Natural killer cell treated with Interleukin-12 subunit alpha and Interleukin-12 subunit beta and Interleukin-15 and Interleukin-18, amount 100 ng/mL, for 72 hours (primary cell): ENCODE data around the gene CYTH3. TPM values are rescaled to one million over a fixed set of nuclear protein-coding genes. Genes with fewer than 3 reads are reported as not detected.

Experiments
- ATAC-seq, 2 donors: fragments of 150-1000 bp; cut with Tn5 transposase in 1 of 2; sonication (Bioruptor Pico), chemical (Tn5 transposase) in 1 of 2; 2 replicates each; pipeline ENCODE4 v1.10.0; 2021
- DNase-seq: peaks from one replicate; pipeline ENCODE4 v3.0.0; 2022; ENCODE audit warnings: low spot score
- H3K27ac Mint-ChIP-seq, 2 donors: 1 replicate in 1 of 2; 2 replicates in 1 of 2; pipeline ENCODE4 v1.8.0; 2022; ENCODE audit warnings: mixed read lengths in 2 of 2, mild to moderate bottlenecking in 1 of 2, moderate library complexity in 1 of 2
- H3K27me3 Mint-ChIP-seq, 2 donors: 1 replicate in 1 of 2; 2 replicates in 1 of 2; pipeline ENCODE4 v1.8.0; 2022; ENCODE audit warnings: mixed read lengths in 2 of 2
- H3K36me3 Mint-ChIP-seq: one replicate; pipeline ENCODE4 v1.8.0; 2022; ENCODE audit warnings: mixed read lengths
- H3K4me1 Mint-ChIP-seq, 2 donors: 1 replicate in 1 of 2; 2 replicates in 1 of 2; pipeline ENCODE4 v1.8.0; 2022; ENCODE audit warnings: low read depth in 2 of 2, mixed read lengths in 2 of 2, mild to moderate bottlenecking in 1 of 2
- H3K4me3 Mint-ChIP-seq: one replicate; pipeline ENCODE4 v1.8.0; 2022; ENCODE audit warnings: mixed read lengths
- H3K9me3 Mint-ChIP-seq: 2 replicates; pipeline ENCODE4 v1.8.0; 2022; ENCODE audit warnings: mixed read lengths
- total RNA-seq, 2 donors: library from RNA; stranded (reverse); gene quantifications; one replicate each; pipeline ENCODE4 v1.2.3, GENCODE V29; 2022

Gene CYTH3
- total RNA-seq, 2 donors from 2014 or later = 0.64 to 5.4 TPM

DNA sequence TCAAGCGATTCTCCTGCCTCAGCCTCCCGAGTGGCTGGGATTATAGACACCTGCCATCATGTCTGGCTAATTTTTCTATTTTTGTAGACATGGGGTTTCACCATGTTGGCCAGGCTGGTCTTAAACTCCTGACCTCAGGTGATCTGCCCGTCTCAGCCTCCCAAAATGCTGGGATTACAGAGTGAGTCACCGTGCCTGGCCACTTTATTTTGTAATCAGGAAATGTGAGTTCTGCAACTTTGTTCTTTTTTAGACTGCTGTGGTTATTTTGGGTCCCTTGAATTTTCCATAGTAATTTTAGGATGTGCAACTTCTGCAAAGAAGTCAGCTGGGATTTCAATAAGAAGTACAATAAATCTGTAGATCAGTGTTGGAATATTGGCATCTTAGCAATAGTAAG, 96.8 kb downstream of the CYTH3 start:
- Mint-ChIP-seq H3K4me3 (no peak overlapping the region), H3K36me3 (no peaks in the 10 kb centered on the region), H3K27me3 (no peaks in the 10 kb centered on the region), H3K9me3 (no peaks in the 10 kb centered on the region), H3K4me1 (peaks cover 0 to 6% of the 10 kb centered on the region in 2 donors), H3K27ac (no peak overlapping the region)
- DNase-seq (no peak), ATAC-seq (no peak)

DNA sequence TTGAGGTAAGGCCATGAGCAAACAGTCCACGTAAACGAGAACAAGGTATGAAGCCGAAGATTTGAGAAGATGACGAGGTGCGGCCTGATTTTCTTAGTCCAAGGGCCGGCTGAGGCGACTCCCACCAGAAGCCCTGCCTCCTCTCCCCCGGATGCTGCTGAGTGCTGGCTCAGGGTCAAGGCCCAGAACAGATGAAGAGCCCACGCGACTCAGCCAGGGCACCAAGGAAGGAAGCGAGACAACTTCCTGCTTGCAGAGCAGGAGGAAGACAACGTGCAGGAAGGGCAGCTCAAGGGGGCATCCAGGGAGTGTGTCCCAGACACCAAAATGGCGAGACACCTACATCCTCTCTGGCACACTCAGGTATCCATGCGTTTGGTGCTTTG, 99.5 kb downstream of the CYTH3 start:
- no peaks in the 10 kb centered on the region for H3K27me3 Mint-ChIP-seq

DNA sequence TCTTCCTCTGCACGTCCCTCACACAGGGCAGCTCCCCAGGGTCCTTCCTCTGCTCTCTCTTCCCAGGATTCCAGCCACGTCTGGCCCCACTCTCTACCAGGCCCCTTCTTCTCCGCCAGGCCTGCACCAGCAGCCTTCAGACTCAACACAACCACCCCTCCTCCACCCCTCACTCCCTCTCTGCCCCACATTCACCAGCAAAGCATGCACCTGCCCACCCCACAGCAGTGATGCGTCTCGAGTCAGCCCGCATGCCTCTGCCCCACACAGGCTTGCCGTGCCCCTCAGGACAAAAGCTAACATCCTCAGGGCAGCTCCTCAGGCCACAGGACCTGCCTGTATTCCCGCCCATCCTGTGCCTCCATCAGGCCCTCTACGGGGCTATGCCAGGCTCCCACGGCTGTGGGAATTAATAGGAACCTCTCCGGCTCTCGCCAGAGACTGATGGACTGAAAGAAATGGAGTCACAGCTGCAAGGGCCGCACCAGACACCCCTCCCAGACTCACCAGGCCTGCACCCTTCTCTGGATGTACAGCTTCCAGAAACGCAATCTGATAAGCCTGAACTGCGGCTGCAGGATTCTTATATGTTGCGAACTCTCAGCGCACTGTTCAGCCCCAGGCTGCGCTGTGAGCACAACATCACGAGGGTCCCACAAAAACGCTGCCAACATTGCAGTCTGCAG, 100.1 kb downstream of the CYTH3 start:
- ATAC-seq (peak in 1 of 2 donors; percentile 10), DNase-seq (no peak)
- no peak overlapping the region for H3K4me3 Mint-ChIP-seq
- H3K4me1 Mint-ChIP-seq = peaks cover 0 to 5% of the 10 kb centered on the region in 2 donors
- no peaks in the 10 kb centered on the region for H3K9me3 Mint-ChIP-seq
- no peaks in the 10 kb centered on the region for H3K27me3 Mint-ChIP-seq
- H3K27ac Mint-ChIP-seq = no peak overlapping the region
- H3K36me3 Mint-ChIP-seq = no peaks in the 10 kb centered on the region

More for the DNA sequence above, 99.5 kb downstream of the CYTH3 start:
- no peak for DNase-seq
- H3K9me3 Mint-ChIP-seq = no peaks in the 10 kb centered on the region
- H3K4me1 Mint-ChIP-seq = peaks cover 0 to 5% of the 10 kb centered on the region in 2 donors
- H3K4me3 Mint-ChIP-seq = no peak overlapping the region
- ATAC-seq = no peak
- H3K27ac Mint-ChIP-seq = no peak overlapping the region
- H3K36me3 Mint-ChIP-seq = no peaks in the 10 kb centered on the region

DNA sequence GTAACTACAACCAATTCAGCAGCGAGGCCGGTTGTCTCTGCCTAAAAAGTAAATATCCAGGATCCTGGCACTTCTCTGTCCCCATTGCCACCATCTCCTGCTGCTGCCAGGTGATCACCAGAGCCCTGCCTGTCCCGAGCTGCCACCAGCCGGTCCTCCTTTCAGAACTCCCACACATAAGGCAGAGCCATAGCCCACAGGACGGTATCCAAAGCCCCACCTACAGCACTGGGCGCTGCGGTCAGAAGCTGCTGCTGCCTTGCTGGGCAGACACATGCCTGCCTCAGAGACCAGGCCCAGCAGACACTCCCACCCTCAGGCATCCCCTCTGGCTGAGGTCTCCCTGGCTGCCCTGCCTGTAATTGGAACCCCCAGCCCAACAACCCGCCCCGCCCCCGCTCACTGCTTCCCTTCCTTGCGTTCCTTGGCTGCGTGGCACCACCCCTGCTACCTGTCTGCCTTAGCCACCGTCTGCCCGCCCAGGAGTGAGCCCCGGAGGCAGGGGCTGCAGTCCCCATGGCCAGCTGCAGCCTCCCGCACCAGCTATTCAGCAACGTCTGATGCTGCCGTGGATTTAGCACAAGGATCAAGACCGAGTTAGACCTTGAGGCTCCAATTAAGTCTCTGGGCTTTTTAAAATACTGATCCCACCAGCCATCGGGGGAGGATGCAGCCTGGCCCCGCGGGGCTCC, 100.7 kb downstream of the CYTH3 start:
- Mint-ChIP-seq H3K4me1 (peaks cover 0 to 5% of the 10 kb centered on the region in 2 donors), H3K27me3 (no peaks in the 10 kb centered on the region), H3K9me3 (no peaks in the 10 kb centered on the region), H3K27ac (no peak overlapping the region), H3K36me3 (no peaks in the 10 kb centered on the region), H3K4me3 (no peak overlapping the region)
- DNase-seq = no peak
- no peak for ATAC-seq

DNA sequence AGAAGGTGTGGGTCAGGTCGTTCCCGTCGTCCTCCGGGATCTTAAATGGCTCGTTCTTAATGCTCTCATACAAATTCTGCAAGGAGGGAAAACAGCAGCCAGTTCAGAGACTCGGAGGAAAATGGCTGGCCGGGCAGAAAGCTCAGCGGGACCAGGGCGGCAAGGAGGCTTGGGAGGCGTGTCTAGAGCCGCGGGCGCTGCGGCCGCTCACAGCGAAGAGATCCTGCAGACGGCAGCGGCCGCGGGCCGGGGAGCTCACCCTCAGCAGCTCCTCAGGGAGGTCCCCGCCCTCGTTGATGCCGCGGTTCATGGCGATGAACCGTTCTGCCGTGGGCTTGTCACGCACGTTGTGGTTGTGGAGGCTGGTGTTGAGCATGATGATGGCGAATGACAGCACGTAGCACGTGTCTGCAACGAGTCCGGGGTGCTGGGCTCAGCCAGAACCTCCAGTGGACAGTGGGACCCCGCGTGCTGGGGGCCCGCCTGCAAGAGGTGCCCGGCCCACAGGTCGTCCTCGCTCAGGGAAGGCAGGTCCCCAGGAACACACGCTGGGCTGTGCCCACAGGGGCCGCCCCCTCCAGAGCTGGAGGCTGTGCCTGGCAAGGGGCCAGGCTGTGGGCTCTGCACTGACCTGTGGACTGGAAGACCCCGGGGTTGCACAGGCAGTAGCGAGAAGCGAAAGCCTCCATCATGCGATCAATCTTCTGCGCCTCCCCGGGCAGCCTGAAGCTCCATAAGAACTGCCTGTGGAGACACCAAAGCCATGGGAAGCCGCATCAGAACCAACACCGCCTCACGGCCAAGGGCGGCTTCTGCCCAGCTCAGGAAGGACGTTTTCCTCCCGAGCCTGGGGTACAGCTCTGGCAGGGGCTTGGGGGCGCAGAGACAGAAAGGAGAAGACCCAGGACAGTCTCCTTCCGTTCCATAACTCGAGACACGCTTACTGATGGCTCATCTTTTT, 101.6 kb downstream of the CYTH3 start:
- DNase-seq (no peak), ATAC-seq (no peak)
- no peaks in the 10 kb centered on the region for H3K27me3 Mint-ChIP-seq
- peaks cover 0 to 5% of the 10 kb centered on the region in 2 donors for H3K4me1 Mint-ChIP-seq
- no peak overlapping the region for H3K4me3 Mint-ChIP-seq
- no peak overlapping the region for H3K27ac Mint-ChIP-seq
- no peaks in the 10 kb centered on the region for H3K9me3 Mint-ChIP-seq
- H3K36me3 Mint-ChIP-seq = no peaks in the 10 kb centered on the region

DNA sequence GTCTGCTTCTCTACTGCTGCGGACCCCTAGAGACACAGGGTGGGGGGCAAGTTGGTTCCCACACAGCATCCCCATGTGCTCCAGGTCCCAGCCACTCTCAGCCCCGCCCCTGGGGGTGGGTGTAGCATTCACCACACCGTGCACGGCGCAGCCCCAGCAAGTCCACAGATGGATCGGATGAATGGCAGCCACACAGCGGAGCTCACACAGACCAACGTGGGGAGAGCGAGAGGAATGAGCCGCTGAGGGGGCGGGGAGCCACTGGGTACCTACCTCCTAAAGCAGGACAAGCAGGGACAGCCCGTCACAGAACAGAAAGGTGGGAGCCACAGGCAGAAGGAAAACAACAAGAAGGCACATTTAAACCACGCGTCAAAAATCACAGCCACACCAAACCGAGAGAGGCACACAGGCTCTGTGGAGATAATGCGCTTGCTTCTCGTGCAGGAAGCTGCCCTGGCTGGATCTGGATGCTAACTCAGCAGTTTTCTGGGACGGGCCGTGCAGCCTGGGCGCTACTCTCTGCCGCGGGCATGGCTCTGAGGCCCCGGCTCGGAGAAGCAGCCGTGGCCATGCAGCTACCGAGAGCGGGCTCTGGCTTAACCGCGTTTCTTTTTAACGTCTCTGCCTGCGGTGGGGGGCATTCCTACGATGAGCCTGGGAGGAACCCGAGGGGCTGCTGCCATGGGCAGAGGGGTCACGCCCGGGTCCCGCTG, 102.5 kb downstream of the CYTH3 start:
- Mint-ChIP-seq H3K27me3 (no peaks in the 10 kb centered on the region), H3K27ac (no peak overlapping the region), H3K9me3 (no peaks in the 10 kb centered on the region), H3K4me3 (no peak overlapping the region), H3K4me1 (peaks cover 0 to 5% of the 10 kb centered on the region in 2 donors), H3K36me3 (no peaks in the 10 kb centered on the region)
- ATAC-seq (no peak), DNase-seq (no peak)

DNA sequence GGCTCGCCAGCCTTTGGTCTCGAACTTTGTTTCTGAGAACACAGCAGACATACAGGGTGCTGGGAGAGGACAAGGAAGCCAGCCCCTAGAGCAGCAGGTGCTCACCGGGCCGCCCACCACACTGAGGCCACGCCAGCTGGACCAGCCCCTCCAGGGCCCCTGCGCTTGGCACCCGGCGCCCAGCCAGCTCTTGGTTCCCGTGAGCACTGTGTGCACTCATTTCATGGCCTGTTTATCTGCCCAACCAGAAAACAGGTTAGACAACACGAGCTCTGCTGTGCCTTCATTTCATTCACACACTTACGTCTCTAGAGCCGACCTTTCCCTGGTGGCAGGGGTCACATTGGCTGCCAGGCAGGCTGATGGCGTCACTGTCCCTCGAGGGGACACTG, 104.0 kb downstream of the CYTH3 start:
- H3K36me3 Mint-ChIP-seq = no peaks in the 10 kb centered on the region

DNA sequence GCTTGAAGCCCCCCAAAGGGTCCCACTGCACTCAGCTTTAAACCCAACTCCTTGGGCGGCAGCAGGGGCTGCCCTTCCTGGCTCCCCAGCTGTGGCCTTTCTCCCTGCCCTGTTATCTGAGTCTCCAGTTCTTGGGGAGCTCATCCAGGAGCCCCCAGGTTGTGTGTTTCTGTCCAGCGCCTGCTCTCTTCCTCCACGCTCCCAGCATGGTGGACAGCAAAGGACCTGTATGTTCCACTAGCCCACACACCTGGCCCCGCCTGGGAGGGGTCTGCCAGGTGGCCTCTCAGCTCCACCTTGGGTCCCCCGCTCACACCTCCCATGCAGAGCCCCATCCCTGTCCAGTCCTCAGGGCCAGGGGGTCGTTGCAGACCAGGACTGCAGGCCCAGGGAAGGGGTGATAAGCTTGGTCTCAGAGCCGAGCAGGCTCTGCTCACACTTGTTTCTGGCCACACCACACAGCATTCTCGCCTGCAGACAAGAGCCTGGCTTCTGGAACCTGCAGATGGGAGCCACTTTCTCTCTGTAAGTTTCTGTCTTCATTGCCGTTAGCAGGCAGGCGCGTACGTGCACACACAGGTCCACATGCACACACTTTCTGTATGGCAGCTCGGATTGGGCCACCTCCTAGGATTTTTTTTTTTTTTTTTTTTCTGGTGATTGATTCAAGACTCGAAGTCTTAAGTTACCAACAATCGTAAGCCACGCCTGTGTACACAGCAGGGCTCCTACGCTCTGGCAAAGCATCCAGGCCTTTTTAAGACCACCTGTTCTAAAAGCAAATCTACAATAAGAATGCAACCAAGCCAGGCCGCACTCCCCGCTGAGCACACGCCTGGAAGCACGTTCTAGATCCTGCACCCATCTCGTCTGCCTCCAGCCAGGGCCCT, 104.6 kb downstream of the CYTH3 start:
- DNase-seq (no peak), ATAC-seq (no peak)
- Mint-ChIP-seq H3K27me3 (no peaks in the 10 kb centered on the region), H3K27ac (no peak overlapping the region), H3K9me3 (no peaks in the 10 kb centered on the region), H3K36me3 (no peaks in the 10 kb centered on the region), H3K4me3 (no peak overlapping the region), H3K4me1 (peaks cover 0 to 5% of the 10 kb centered on the region in 2 donors)

More for the DNA sequence above, 104.0 kb downstream of the CYTH3 start:
- Mint-ChIP-seq H3K9me3 (no peaks in the 10 kb centered on the region), H3K27me3 (no peaks in the 10 kb centered on the region), H3K27ac (no peak overlapping the region), H3K4me3 (no peak overlapping the region), H3K4me1 (peaks cover 0 to 5% of the 10 kb centered on the region in 2 donors)
- DNase-seq (no peak), ATAC-seq (no peak)

DNA sequence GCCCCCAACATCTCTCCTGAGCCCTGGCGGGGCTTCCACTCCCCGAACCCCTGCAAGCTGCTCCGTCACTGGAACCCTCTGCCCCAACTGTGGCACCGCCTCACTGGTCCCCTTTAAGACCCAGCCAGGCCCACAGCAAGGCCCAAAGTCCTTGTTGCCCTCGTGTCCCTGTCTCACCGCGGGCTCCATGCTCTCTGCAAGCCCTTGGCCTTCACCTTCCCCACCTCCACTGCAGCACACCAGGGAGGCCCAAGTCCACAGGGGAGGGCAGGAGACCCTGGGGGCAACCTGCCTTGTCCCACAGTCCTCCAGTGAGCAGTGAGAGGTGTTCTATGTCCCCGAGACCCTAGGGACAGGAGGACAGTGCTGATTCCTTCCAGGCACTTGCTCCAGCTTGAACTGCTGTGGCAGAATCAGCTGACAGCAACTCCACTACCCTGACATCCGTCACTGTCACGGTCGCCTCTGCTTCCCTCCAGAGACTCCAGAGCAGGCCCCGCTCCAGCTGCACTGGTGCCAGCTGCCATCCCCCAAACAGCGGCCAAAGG, 105.3 kb downstream of the CYTH3 start:
- no peak for ATAC-seq
- DNase-seq = no peak
- Mint-ChIP-seq H3K9me3 (no peaks in the 10 kb centered on the region), H3K36me3 (no peaks in the 10 kb centered on the region), H3K27me3 (no peaks in the 10 kb centered on the region), H3K4me3 (no peak overlapping the region), H3K27ac (no peak overlapping the region), H3K4me1 (peaks cover 0 to 5% of the 10 kb centered on the region in 2 donors)

DNA sequence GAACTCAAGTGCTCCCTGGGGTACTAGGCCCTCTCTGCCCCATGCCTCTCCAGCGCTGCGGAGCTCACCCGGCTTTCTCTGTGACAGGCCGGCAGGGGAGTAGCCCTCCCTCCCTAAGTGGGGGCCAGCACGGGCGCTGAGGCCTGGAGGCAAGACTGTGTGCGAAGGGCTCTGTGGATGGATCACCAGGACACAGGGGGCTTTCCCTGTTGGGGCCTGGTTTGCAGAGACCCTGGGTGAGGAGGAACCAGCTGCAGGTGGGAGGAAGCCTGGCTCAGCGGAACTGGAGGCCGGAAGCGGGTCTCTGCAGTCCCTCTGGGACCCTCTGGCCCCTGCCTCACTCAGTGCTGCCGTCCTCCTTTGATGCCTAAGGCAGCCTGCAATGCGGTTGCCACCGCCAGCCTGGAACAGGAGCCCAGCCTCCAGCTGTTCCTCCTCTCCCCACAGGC, 106.0 kb downstream of the CYTH3 start:
- no peaks in the 10 kb centered on the region for H3K27me3 Mint-ChIP-seq
- no peaks in the 10 kb centered on the region for H3K36me3 Mint-ChIP-seq
- DNase-seq (no peak), ATAC-seq (peak in 1 of 2 donors; percentile 3)
- H3K4me1 Mint-ChIP-seq = peaks cover 0 to 8% of the 10 kb centered on the region in 2 donors
- no peak overlapping the region for H3K27ac Mint-ChIP-seq
- H3K9me3 Mint-ChIP-seq = no peaks in the 10 kb centered on the region
- no peak overlapping the region for H3K4me3 Mint-ChIP-seq

DNA sequence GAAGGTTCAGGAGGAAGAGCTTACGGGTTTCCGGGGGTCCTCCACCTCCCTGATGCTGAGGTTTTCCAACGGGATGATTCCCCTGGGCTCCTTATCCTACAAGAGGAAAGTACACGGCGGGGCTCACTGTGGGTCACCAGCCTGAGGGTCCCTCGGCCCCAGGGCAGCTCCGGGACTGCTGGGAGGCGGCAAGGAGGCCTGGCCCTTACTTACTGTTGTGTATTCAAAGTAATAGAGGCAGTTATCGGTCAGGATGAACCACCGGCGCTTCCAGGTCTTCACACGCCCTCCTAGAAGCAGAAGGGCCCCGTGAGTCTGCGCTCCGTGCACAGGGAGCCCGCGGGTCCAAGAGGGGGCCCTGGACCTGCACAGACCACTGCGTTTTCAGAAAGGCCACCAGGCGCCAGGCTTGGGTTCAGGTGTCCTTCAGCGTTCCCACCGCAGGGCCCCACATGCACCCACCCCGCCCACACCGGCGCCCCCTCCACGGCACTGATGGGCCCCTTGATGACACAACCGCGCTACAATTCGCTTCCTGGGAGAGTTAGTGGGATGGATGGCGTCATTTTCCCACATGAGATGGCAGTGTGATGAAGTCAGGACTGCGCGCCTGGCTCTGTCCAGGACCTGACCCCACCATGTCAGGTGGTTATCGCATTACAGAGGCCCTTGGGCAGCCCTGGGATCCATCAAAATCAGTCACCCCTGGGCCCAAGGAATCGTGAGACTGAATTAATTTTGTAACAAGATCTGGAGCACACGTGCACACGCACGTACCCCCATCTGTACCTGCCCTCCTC, 106.7 kb downstream of the CYTH3 start:
- Mint-ChIP-seq H3K4me3 (no peak overlapping the region), H3K27me3 (no peaks in the 10 kb centered on the region), H3K36me3 (peaks cover under 1% of the 10 kb centered on the region), H3K9me3 (no peaks in the 10 kb centered on the region), H3K4me1 (peaks cover 0 to 9% of the 10 kb centered on the region in 2 donors), H3K27ac (no peak overlapping the region)
- ATAC-seq (no peak), DNase-seq (no peak)

DNA sequence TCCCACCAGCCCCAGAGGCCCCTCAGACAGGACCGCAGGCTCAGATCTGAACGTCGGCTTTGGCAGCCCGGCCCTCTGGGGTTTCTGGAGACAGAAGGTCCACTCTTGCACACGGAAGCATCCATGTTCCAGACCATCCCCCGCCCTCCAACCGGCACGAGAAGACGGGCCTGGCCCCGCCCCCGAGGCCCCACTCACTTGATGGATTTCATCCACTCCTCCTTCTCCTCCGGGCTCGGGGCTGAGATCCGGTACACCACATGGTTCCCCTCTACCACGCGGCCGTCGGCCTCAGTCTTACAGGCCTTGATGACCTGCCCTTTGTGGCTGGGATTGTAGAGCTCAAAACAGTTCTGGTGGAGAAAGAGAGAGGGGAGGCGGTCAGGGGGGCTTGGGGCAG, 107.3 kb downstream of the CYTH3 start:
- Mint-ChIP-seq H3K4me1 (peaks cover 0 to 9% of the 10 kb centered on the region in 2 donors), H3K27ac (no peak overlapping the region), H3K4me3 (no peak overlapping the region), H3K9me3 (no peaks in the 10 kb centered on the region), H3K27me3 (no peaks in the 10 kb centered on the region), H3K36me3 (peaks cover 4% of the 10 kb centered on the region)
- no peak for ATAC-seq
- DNase-seq = no peak
